GM13976 (cell line): Measurements from ENCODE around the gene TM4SF1.

ENCODE experiments used
- DNase-seq: peaks from one replicate; pipeline ENCODE4 v3.0.0; 2012; ENCODE audit warnings: low spot score
- in situ Hi-C: fragments of 300-500 bp; cut with MboI; formaldehyde crosslinking; loops from one replicate; pipeline ENCODE4 v1.12.0; 2022; ENCODE audit warnings: low sequenced_read_pairs, mixed read lengths, inconsistent platforms; ENCODE audit not compliant: unreplicated experiment
- TF ChIP-seq, protein P1 (sequence below): IDR thresholded peaks from 2 replicates; pipeline ENCODE4 v1.5.1; 2012; ENCODE audit warnings: borderline replicate concordance, mild to moderate bottlenecking; ENCODE audit not compliant: insufficient read depth; ENCODE audit errors: extremely low read depth, missing control alignments, control extremely low read depth

TM4SF1 gene

DNA sequence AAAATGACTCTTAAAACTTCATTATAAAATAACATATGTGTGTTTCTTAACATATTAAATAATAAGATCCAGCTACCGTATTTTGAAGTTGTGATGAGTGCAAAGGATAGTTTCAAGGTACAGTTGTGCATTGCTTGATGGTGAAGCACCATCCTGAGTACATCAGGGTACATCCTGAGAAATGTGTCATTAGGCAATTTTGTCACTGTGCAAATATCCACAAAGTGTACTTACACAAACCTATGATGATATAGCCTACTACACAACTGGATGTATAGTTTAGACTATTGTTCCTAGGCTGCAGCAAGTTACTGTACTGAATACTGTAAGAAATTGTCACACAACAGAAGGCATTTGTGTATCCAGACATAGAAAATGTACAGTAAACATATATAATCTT is 20.8 kb upstream of the TM4SF1 start:
- in situ Hi-C loops, result loop anchor here (10.0 kb wide), 1 partner anchor 87 kb away; no protein-coding TSS in a partner anchor
- DNase-seq, result no peak
- TF ChIP-seq, protein P1, sequence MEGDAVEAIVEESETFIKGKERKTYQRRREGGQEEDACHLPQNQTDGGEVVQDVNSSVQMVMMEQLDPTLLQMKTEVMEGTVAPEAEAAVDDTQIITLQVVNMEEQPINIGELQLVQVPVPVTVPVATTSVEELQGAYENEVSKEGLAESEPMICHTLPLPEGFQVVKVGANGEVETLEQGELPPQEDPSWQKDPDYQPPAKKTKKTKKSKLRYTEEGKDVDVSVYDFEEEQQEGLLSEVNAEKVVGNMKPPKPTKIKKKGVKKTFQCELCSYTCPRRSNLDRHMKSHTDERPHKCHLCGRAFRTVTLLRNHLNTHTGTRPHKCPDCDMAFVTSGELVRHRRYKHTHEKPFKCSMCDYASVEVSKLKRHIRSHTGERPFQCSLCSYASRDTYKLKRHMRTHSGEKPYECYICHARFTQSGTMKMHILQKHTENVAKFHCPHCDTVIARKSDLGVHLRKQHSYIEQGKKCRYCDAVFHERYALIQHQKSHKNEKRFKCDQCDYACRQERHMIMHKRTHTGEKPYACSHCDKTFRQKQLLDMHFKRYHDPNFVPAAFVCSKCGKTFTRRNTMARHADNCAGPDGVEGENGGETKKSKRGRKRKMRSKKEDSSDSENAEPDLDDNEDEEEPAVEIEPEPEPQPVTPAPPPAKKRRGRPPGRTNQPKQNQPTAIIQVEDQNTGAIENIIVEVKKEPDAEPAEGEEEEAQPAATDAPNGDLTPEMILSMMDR, result no peak

- TF ChIP-seq, protein P1, result no peak
- no peak for DNase-seq
- in situ Hi-C loops, result loop anchor here (10.0 kb wide), 1 partner anchor 87 kb away; no protein-coding TSS in a partner anchor
These were observed 20.1 kb upstream of the TM4SF1 start for GRCh38 chr3:149397528-149397927.

- TF ChIP-seq, protein P1, result no peak
- in situ Hi-C loops, result loop anchor here (10.0 kb wide), 1 partner anchor 88 kb away; no protein-coding TSS in a partner anchor
- no peak for DNase-seq
These were observed 19.0 kb upstream of the TM4SF1 start for GRCh38 chr3:149396476-149396875.

DNA sequence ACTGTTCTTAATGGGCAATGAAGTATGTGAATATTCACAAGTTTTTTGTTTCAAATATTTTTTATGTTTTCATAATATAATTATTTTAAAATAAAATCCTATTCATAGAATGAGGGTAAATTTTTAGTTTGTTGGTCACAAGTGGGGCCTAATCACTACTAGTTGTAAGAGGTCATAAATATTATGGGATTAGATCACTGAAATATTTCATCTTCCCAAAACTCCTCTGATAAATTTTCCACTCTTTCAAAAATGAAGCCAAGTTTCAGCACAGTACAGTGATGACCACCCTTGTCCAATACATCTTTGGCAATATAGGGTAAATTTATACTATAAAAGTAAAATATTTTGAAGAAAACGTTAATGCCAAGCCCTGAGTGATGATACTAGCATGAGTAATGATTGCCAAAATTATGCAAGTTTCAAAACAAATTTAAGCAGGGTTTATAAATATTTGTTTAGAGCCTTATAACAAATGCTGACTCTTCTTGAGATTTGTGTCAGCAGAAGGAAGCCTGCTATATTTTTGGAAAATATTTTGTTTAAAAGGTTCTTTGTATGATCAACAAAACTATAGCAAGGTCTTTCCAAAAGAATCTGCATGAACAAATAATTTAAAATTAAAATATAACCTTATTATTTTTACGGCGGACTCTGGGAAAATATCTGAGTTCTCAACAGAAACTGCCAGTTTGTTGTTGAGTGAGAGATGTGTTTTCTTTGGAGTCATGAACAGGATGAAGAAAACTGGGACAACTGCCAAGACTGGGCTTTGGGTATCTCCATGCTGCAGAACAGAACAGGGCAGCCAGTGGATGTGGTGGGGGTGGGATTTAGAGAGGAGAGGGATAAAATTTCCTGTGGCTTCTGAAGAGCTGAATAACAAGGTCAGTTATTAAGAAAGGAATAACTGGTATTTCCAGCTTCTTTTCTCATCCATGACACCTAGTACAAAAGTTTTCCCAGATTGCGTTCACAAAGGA is 17.9 kb upstream of the TM4SF1 start:
- TF ChIP-seq, protein P1, result no peak
- DNase-seq, result no peak
- in situ Hi-C loops, result loop anchor here (10.0 kb wide), 1 partner anchor 89 kb away; no protein-coding TSS in a partner anchor

DNA sequence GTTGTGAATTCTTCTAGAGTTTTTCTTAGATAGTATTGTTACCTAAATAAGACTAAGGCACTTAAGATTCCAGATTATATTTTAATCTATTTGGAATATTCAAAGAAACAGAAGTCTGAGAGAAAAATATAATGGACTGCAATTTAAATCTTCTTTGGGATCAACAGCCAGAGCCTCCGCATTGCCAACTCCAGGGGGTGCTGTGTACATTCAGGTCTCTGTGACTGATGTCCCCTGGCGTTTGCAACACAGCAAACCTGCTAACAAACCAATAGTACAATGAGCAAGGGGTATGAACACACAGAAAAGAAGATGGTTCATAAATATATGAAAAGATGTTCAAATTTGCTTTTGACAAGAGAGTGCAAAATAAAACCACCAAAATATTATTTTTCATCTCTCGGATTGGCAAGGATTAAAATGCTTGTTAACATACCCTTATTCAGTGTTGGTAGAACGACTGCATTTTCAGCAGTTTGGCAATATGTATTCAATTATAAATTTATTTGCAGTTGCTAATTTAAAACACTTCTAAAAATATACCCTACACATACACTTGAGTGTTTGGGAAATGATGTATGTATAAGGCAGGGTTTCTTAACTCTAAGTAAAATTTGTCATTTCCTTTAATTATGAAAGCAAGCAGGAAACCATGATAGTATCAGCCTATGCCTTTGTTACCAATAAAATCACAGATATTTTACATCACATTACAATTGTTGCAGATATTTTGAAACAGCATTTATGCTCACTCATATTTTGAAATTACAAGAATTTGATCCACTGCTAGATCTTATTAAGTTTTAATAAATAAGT is 16.1 kb upstream of the TM4SF1 start:
- TF ChIP-seq, protein P1, result peak; percentile 65
- in situ Hi-C loops, result loop anchor here (10.0 kb wide), 1 partner anchor 91 kb away; no protein-coding TSS in a partner anchor
- peak; percentile 52 for DNase-seq

DNA sequence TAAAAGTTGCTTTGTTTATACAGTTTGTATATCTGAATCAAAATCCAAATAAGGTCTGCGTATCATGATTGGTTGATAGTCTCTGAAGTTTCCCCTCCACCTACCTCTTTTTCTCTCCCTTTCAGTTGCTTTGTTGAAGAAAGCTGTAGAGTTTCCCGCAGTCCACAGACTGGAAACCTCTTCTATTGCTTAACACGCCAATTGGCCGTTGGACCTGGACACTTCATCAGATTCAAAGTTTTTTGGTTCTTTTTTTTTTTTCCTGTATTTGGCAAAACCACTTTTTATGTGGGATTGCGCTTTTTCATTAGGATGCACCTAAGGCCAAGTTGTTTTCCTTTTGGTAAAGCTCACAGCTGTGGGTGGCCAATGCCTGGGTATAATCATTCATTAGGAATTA is 14.5 kb upstream of the TM4SF1 start:
- in situ Hi-C loops, result loop anchor here (10.0 kb wide), 1 partner anchor 93 kb away; no protein-coding TSS in a partner anchor
- DNase-seq, result no peak
- TF ChIP-seq, protein P1, result no peak
